ENCODE measurements around the gene CPB2.

DNA sequence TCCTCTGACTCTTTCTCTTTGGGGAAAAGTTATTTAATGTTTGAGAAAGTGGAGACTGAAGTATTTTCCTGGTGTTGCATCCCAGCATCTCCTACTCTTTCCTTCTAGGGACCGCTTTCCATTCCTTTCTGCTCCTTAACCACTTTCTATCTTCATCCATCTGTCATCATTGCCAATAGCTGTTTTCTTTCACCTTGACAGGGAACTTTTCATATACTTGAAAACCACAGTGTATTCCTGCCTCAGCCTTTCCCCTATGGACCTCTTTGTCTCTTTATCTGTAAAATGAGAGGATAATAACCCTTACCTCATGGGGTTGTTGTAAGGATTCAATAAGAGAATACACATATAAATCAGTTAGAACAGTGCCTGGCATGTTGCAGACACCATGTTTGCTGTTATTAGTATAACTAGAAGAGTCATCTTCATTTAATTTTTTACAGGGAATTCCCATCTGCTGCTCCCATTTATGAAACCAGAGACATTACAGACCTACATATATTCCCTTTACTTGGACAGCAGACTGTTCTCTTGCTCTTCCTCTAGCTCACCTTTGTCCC is 45.4 kb upstream of the CPB2 start:
- TF ChIP-seq, protein P1, sequence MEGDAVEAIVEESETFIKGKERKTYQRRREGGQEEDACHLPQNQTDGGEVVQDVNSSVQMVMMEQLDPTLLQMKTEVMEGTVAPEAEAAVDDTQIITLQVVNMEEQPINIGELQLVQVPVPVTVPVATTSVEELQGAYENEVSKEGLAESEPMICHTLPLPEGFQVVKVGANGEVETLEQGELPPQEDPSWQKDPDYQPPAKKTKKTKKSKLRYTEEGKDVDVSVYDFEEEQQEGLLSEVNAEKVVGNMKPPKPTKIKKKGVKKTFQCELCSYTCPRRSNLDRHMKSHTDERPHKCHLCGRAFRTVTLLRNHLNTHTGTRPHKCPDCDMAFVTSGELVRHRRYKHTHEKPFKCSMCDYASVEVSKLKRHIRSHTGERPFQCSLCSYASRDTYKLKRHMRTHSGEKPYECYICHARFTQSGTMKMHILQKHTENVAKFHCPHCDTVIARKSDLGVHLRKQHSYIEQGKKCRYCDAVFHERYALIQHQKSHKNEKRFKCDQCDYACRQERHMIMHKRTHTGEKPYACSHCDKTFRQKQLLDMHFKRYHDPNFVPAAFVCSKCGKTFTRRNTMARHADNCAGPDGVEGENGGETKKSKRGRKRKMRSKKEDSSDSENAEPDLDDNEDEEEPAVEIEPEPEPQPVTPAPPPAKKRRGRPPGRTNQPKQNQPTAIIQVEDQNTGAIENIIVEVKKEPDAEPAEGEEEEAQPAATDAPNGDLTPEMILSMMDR (IDR thresholded peaks at IDR 0.05): no peak
- no peak for TF ChIP-seq POLR2A (IDR thresholded peaks at IDR 0.05)
